GM18868 (cell line): Measurements from ENCODE around the gene RASSF7.

Experiments
- ATAC-seq: cut with Tn5 transposase; IDR thresholded peaks from one replicate; pipeline ENCODE4 v1.9.1; 2021; ENCODE audit warnings: mild to moderate bottlenecking, moderate library complexity; ENCODE audit not compliant: unreplicated experiment

RASSF7 gene

DNA sequence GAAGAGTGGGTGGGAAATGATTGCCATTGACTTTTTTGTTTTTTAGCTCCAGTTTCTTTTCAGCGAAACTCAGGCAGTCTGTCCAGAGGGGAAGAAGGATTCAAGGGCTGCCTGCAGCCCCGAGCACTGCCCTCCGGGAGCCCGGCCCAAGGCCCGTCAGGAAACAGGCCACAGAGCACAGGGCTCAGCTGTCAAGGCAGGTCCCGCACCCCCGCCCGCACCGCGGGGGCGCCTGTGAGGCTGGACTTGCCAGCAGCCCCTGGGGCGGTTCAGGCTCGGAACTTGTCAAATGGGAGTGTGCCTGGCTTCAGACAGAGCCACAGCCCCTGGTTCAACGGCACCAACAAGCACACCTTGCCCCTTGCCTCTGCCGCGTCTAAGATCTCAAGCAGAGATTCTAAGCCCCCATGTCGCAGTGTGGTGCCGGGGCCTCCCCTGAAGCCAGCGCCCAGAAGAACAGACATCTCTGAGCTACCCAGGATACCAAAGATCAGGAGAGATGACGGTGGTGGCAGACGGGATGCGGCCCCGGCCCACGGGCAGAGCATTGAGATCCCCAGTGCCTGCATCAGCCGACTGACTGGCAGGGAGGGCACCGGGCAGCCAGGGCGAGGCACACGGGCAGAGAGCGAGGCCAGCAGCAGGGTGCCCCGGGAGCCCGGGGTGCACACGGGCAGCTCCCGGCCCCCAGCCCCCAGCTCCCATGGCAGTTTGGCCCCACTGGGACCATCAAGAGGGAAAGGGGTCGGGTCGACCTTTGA, 46.4 kb downstream of the RASSF7 start:
- no peak for ATAC-seq

GRCh38 chr11:607971-608659, 47.3 kb downstream of the RASSF7 start:
- ATAC-seq, result no peak

- no peak for ATAC-seq
Measured at GRCh38 chr11:608791-609251, 48.1 kb downstream of the RASSF7 start.

DNA sequence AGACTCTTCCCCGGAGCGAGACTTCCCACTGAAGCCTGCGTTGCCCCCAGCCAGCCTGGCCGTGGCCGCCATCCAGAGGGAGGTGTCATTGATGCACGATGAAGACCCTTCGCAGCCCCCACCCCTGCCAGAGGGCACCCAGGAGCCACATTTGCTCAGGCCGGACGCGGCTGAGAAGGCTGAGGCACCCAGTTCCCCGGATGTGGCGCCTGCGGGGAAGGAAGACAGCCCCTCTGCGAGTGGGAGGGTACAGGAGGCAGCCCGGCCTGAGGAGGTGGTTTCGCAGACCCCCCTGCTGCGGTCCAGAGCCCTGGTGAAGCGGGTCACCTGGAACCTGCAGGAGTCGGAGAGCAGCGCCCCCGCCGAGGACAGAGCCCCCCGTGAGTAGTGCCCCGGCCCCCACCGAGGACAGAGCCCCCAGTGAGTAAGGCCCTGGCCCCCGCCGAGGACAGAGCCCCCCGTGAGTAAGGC, 48.6 kb downstream of the RASSF7 start:
- no peak for ATAC-seq

- ATAC-seq, result no peak
Measured at GRCh38 chr11:610146-610801, 49.5 kb downstream of the RASSF7 start.

GRCh38 chr11:611001-611996, 50.5 kb downstream of the RASSF7 start:
- no peak for ATAC-seq

- no peak for ATAC-seq
Measured at GRCh38 chr11:612201-612960, 51.6 kb downstream of the RASSF7 start.

- ATAC-seq, result no peak
Measured at GRCh38 chr11:612961-613300, 52.2 kb downstream of the RASSF7 start.

- ATAC-seq, result no peak
Measured at GRCh38 chr11:613369-613968, 52.7 kb downstream of the RASSF7 start.
